Vagina (tissue), 2 donors: ENCODE results near the gene SNORC. TPM values are rescaled to one million over a fixed set of nuclear protein-coding genes. Genes with fewer than 3 reads are reported as not detected.

ENCODE experiments used
- DNase-seq, 2 donors: peaks; one replicate each; pipeline ENCODE4 v3.0.0-alpha.2; 2017; ENCODE audit errors: extremely low spot score in 2 of 2
- H3K27ac ChIP-seq: fragments of 200-600 bp; sonication (generic); one replicate; pipeline ENCODE4 v1.5.1; 2019
- H3K27me3 ChIP-seq: fragments of 200-600 bp; sonication (generic); one replicate; pipeline ENCODE4 v1.5.1; 2019
- H3K36me3 ChIP-seq, 2 donors: fragments of 200-600 bp; sonication (generic); one replicate each; pipeline ENCODE4 v1.5.1; 2017 to 2019
- H3K4me1 ChIP-seq: fragments of 200-600 bp; sonication (generic); one replicate; pipeline ENCODE4 v1.5.1; 2019
- H3K4me3 ChIP-seq, 2 donors: fragments of 200-600 bp; sonication (generic); 1 replicate in 1 of 2; 2 replicates in 1 of 2; pipeline ENCODE4 v1.5.1; 2016 to 2019
- H3K9me3 ChIP-seq: fragments of 200-600 bp; sonication (generic); one replicate; pipeline ENCODE4 v1.5.1; 2019
- POLR2A ChIP-seq, 2 donors: fragments of 450-650 bp; IDR thresholded peaks; one replicate each; pipeline ENCODE4 v1.6.1; 2017; ENCODE audit warnings: antibody characterized with exemption in 2 of 2, mild to moderate bottlenecking in 2 of 2, moderate library complexity in 2 of 2
- POLR2AphosphoS5 ChIP-seq, 2 donors: sonication (generic); formaldehyde crosslinking; IDR thresholded peaks; one replicate each; pipeline ENCODE4 v1.9.0; 2017; ENCODE audit warnings: antibody characterized with exemption in 2 of 2, mild to moderate bottlenecking in 2 of 2, low read depth in 1 of 2; ENCODE audit not compliant: insufficient read depth in 1 of 2
- intact Hi-C: fragments of 100-400 bp; cut with DNase I; formaldehyde crosslinking; loops from one replicate; pipeline ENCODE4 v1.15.1; 2023
- total RNA-seq: library from RNA; depleted of rRNA; stranded (reverse); fragments of >200 nt; gene quantifications from one replicate; pipeline ENCODE4 v1.2.3, GENCODE V29; 2016
- TF ChIP-seq, protein P1 (sequence below), 3 experiments: fragments of 450-650 bp in 2 of 3; fragments of 200-600 bp in 1 of 3; sonication (generic) in 1 of 3; IDR thresholded peaks; one replicate each; pipeline ENCODE4 v1.5.1; 2017 to 2019; ENCODE audit warnings: antibody characterized with exemption in 3 of 3, mild to moderate bottlenecking in 2 of 3, moderate library complexity in 2 of 3

SNORC gene
- total RNA-seq, 1 donor from 2014 or later, result not detected

DNA sequence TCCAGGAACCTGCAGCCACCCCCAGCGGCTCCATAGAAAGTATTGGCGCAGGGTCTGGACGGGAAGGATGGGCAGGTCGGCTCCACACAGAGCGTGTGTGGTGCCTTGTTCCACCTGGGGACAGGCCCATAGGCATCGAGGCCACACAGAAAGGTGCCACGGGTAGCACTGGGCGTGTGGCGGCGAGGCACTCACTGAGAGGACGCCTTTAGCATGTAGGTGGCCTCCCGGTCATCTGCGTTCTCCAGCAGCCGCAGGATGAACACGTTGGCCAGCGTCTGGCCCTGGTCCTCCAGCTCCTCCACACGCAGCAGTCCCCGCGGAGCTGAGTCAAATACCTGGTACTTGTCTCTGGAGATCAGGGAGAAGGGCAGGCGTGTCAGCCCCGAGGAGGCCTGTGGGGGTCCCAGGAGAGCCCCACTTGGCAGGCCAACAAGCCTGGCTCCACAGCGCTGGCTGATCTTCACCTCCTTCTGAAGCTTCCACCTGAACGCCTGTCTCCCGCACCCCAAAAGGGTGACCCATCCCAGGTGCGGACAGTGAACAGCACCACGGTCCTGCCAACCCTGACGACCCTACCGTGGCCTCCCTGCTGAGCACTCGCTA, 13.2 kb downstream of the SNORC start:
- no peak overlapping the region for H3K4me3 ChIP-seq
- H3K9me3 ChIP-seq, result no peaks in the 10 kb centered on the region
- intact Hi-C loops, result no loop called here
- H3K4me1 ChIP-seq, result no peaks in the 10 kb centered on the region
- H3K36me3 ChIP-seq, result no peaks in the 10 kb centered on the region
- no peaks in the 10 kb centered on the region for H3K27me3 ChIP-seq
- TF ChIP-seq, protein P1, sequence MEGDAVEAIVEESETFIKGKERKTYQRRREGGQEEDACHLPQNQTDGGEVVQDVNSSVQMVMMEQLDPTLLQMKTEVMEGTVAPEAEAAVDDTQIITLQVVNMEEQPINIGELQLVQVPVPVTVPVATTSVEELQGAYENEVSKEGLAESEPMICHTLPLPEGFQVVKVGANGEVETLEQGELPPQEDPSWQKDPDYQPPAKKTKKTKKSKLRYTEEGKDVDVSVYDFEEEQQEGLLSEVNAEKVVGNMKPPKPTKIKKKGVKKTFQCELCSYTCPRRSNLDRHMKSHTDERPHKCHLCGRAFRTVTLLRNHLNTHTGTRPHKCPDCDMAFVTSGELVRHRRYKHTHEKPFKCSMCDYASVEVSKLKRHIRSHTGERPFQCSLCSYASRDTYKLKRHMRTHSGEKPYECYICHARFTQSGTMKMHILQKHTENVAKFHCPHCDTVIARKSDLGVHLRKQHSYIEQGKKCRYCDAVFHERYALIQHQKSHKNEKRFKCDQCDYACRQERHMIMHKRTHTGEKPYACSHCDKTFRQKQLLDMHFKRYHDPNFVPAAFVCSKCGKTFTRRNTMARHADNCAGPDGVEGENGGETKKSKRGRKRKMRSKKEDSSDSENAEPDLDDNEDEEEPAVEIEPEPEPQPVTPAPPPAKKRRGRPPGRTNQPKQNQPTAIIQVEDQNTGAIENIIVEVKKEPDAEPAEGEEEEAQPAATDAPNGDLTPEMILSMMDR (IDR thresholded peaks at IDR 0.05), result no peak
- TF ChIP-seq POLR2A (IDR thresholded peaks at IDR 0.05), result no peak
- DNase-seq, result no peak
- H3K27ac ChIP-seq, result no peak overlapping the region

DNA sequence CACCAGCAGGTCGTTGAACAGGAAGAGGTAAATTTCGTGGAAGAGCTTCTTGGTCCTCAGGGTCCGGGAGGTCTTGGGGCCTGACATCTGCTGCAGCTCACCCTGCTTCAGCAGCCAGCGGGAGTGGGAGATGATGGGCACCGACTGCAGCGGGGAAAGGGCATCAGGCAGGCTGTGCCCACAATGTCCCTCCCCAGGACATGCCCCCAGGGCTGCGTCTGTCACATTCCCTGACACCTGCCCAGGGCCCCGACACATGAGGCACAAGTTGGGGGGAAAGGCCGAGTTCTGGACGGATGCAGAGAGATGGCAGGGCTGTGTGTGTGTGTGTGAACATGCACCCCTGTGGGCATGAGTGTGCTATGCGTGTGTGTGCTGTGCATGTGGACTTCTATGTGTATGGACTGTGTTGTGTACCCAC, 13.9 kb downstream of the SNORC start:
- H3K4me1 ChIP-seq, result no peaks in the 10 kb centered on the region
- H3K4me3 ChIP-seq, result no peak overlapping the region
- intact Hi-C loops, result no loop called here
- no peak for DNase-seq
- no peaks in the 10 kb centered on the region for H3K9me3 ChIP-seq
- no peaks in the 10 kb centered on the region for H3K27me3 ChIP-seq
- TF ChIP-seq POLR2A (IDR thresholded peaks at IDR 0.05) (no peak), POLR2AphosphoS5 (IDR thresholded peaks at IDR 0.05; ENCODE audit: insufficient read depth in 1 of 2, low read depth in 1 of 2) (no peak)
- TF ChIP-seq, protein P1 (IDR thresholded peaks at IDR 0.05), result no peak
- no peak overlapping the region for H3K27ac ChIP-seq
- no peaks in the 10 kb centered on the region for H3K36me3 ChIP-seq

DNA sequence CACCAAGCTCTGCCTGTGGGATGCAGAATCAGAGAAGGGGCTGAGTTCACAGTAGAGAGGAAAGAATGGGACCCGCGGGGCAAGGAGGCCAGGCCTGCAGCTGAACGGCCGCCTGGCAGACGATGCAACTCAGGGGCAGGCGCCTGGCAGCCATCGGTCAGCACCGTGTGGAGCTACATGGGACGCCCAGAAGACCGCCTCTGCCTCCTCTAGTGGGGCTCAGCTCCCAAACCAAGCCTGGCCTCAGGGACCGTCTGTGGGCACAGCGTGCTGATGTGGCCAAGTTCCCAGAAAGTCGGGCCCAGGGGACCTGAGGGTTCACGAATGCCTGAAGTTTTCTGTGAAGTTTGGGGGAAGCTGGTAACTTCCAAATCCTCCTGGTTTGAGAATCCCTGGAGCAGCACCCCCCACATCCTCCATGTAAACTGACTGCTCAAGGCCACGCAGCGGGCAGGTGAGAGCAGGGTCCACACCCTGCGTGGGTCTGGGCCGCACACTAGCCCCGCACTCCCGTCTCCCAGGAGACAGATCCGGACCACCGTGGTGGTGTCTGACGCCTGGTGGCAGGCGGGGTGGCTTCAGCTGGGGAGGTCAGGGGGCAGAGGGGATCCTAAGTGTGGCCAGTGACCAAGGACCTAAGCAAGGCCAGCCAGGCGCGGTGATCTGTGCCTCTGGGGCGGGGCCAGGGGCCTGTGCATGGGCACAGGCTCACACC, 14.6 kb downstream of the SNORC start:
- no peak overlapping the region for H3K27ac ChIP-seq
- H3K9me3 ChIP-seq, result no peaks in the 10 kb centered on the region
- no peak overlapping the region for H3K4me3 ChIP-seq
- H3K27me3 ChIP-seq, result no peaks in the 10 kb centered on the region
- intact Hi-C loops, result no loop called here
- TF ChIP-seq, protein P1 (IDR thresholded peaks at IDR 0.05), result no peak
- no peak for TF ChIP-seq POLR2A (IDR thresholded peaks at IDR 0.05)
- no peaks in the 10 kb centered on the region for H3K36me3 ChIP-seq
- no peaks in the 10 kb centered on the region for H3K4me1 ChIP-seq
- DNase-seq, result no peak

DNA sequence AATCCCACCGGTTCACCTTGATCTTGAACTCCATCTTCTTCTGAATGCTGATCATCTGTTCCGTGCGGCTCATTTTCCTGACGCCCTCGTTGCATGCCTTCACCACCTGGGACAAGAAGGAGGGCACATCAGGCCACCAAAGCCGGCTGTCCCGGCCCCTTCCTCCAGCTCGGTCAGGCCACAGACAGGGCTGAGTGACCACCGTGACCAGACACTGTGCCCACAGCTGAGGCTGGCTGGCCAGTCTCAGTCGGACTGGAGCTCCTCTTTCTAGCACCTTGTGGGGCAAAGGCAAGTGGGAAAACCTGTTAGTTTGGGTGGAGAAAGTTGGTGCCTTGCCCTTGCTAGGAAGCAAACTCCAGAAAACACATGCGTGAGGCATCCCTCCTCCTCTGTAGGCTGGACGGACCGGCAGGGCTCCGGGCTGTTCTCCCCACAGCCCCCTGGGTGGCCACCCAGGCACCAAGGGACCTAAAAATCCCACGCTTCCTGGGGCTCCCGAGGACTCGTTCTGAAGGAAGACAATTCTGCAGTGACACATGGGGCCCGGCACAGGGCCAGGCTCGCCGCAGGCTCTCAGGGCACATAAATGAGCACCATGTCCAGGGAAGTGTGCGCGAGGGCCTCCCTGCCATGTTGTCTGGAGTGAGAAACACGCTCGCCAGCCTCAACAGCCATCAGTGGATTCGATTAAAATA, 15.3 kb downstream of the SNORC start:
- no peaks in the 10 kb centered on the region for H3K4me1 ChIP-seq
- no peak for DNase-seq
- H3K4me3 ChIP-seq, result no peak overlapping the region
- TF ChIP-seq POLR2AphosphoS5 (IDR thresholded peaks at IDR 0.05; ENCODE audit: insufficient read depth in 1 of 2, low read depth in 1 of 2) (no peak), POLR2A (IDR thresholded peaks at IDR 0.05) (no peak)
- TF ChIP-seq, protein P1 (IDR thresholded peaks at IDR 0.05), result no peak
- intact Hi-C loops, result no loop called here
- no peak overlapping the region for H3K27ac ChIP-seq
- H3K9me3 ChIP-seq, result no peaks in the 10 kb centered on the region
- H3K36me3 ChIP-seq, result no peaks in the 10 kb centered on the region
- no peaks in the 10 kb centered on the region for H3K27me3 ChIP-seq

DNA sequence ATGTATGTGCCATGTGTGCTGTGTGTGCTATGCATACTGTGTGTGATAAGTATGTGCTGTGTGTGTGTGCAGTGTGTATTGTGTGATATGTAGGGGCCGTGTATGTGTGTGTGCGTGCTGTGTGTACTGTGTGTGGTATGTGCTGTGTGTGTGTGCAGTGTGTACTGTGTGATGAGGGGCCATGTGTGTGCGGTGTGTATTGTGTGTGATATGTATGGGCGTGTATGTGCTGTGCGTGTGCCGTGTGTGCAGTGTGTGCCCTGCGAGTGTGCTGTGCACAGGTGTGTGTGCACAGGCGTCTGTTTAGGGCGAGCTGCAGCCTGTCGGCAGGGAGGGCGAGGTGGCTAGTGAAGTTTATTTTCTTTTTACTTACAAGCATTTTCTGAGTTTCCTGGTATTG, 16.1 kb downstream of the SNORC start:
- H3K4me1 ChIP-seq, result peaks cover 5% of the 10 kb centered on the region
- no peaks in the 10 kb centered on the region for H3K36me3 ChIP-seq
- TF ChIP-seq, protein P1 (IDR thresholded peaks at IDR 0.05), result no peak
- no peak for TF ChIP-seq POLR2AphosphoS5 (IDR thresholded peaks at IDR 0.05; ENCODE audit: insufficient read depth in 1 of 2, low read depth in 1 of 2)
- no peak for TF ChIP-seq POLR2A (IDR thresholded peaks at IDR 0.05)
- no peak for DNase-seq
- no peak overlapping the region for H3K27ac ChIP-seq
- no peaks in the 10 kb centered on the region for H3K9me3 ChIP-seq
- intact Hi-C loops, result no loop called here
- H3K4me3 ChIP-seq, result no peak overlapping the region
- no peaks in the 10 kb centered on the region for H3K27me3 ChIP-seq
